Sigmoid colon (tissue), 4 donors: ENCODE results near the gene C19orf25.

ENCODE experiments used
- EP300 ChIP-seq, 4 donors: sonication (generic); formaldehyde crosslinking; IDR thresholded peaks; one replicate each; pipeline ENCODE4 v1.6.1; 2017; ENCODE audit warnings: antibody characterized with exemption in 4 of 4
- POLR2A ChIP-seq, 2 donors: fragments of 450-650 bp; IDR thresholded peaks; one replicate each; pipeline ENCODE4 v1.6.1; 2016; ENCODE audit warnings: antibody characterized with exemption in 2 of 2, mild to moderate bottlenecking in 2 of 2, moderate library complexity in 2 of 2
- POLR2AphosphoS5 ChIP-seq, 4 donors: sonication (generic); formaldehyde crosslinking; IDR thresholded peaks; one replicate each; pipeline ENCODE4 v1.6.1; 2017; ENCODE audit warnings: antibody characterized with exemption in 4 of 4
- TF ChIP-seq, protein P1 (sequence below), 4 experiments: fragments of 450-650 bp in 3 of 4; fragments of 200-600 bp in 1 of 4; IDR thresholded peaks; one replicate each; pipeline ENCODE4 v1.5.1; 2016 to 2019; ENCODE audit warnings: antibody characterized with exemption in 4 of 4, mild to moderate bottlenecking in 3 of 4, moderate library complexity in 2 of 4

DNA sequence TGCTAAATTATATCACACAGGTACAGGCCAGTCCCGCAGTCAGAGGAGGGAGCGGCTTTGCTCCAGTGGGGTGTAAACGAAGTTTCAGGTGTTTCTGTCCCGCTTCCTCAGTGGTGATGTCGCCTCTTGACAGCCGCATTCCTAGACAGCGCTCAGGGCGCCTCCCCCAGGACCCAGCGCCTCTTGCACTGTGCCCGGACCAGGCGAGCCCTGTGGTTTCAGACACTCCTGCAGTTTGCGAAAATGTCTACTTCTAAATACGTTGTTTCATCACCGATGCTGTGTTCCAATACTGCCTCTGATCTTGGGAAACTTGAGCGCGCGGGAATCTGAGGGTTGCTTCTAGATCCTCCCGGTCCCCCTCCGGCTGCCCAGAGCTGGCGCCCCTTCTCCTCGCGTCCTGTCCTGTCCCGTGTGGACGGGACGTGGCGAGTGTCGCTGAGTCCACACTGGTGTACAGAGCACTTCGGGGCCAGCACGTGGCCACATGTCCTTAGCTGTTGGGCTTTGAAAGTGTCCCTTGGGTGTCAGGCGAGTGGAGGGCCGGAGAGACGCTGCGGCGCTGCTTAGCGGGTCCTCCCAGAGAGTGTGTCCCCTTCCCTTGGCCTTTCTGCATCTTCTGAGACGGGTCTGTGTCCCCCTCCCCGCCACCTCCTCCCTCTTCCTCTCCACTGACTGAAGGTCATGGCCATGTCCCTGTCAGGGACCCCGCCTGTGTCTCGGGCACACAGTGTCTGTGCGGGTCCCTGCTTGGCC, 55.4 kb downstream of the C19orf25 start:
- TF ChIP-seq, protein P1, sequence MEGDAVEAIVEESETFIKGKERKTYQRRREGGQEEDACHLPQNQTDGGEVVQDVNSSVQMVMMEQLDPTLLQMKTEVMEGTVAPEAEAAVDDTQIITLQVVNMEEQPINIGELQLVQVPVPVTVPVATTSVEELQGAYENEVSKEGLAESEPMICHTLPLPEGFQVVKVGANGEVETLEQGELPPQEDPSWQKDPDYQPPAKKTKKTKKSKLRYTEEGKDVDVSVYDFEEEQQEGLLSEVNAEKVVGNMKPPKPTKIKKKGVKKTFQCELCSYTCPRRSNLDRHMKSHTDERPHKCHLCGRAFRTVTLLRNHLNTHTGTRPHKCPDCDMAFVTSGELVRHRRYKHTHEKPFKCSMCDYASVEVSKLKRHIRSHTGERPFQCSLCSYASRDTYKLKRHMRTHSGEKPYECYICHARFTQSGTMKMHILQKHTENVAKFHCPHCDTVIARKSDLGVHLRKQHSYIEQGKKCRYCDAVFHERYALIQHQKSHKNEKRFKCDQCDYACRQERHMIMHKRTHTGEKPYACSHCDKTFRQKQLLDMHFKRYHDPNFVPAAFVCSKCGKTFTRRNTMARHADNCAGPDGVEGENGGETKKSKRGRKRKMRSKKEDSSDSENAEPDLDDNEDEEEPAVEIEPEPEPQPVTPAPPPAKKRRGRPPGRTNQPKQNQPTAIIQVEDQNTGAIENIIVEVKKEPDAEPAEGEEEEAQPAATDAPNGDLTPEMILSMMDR (IDR thresholded peaks at IDR 0.05), result no peak
- no peak for TF ChIP-seq POLR2AphosphoS5 (IDR thresholded peaks at IDR 0.05)
- no peak for TF ChIP-seq EP300 (IDR thresholded peaks at IDR 0.05)
- TF ChIP-seq POLR2A (IDR thresholded peaks at IDR 0.05), result no peak
